HCT116 (cell line): Measurements from ENCODE around the gene TPSD1. TPM values are rescaled to one million over a fixed set of nuclear protein-coding genes. Genes with fewer than 3 reads are reported as not detected.

Experiments used
- ATAC-seq: fragments of 200-7000 bp; cut with Tn5 transposase; 2 replicates; pipeline ENCODE4 v1.9.1; 2020; ENCODE audit warnings: mild to moderate bottlenecking, moderate library complexity
- BruUV-seq: library from RNA; stranded (reverse); fragments of 400-500 nt; replicated peaks from 2 replicates; lab custom pipeline; 2021; lab: Mats Ljungman, UMichigan
- CTCF ChIA-PET: fragments of 300-600 bp; sonication (Branson Sonifier 250); formaldehyde crosslinking; loops from one replicate; lab custom pipeline; 2021; ENCODE audit warnings: antibody characterized with exemption; lab: Charles Lee
- POLR2A ChIA-PET: fragments of 300-600, 350-600 bp; sonication (Branson Sonifier 250); formaldehyde crosslinking; loops from one replicate; lab custom pipeline; 2021; ENCODE audit warnings: antibody characterized with exemption; lab: Charles Lee
- RAD21 ChIA-PET, 2 experiments: fragments of 300-600 bp; sonication (Branson Sonifier 250); formaldehyde crosslinking; loops; one replicate each; lab custom pipeline; 2023; ENCODE audit warnings: low total read pairs in 2 of 2; ENCODE audit not compliant: uncharacterized antibody in 2 of 2, unreplicated experiment in 2 of 2, low non-redundant PET in 1 of 2; lab: Charles Lee
- DNase-seq: peaks from one replicate; pipeline ENCODE4 v3.0.0-alpha.2; 2010; ENCODE audit warnings: low read depth, low spot score
- H2AFZ ChIP-seq: fragments of 200-600 bp; shearing (Covaris generic), sonication (generic); 2 replicates; pipeline ENCODE4 v1.6.1; 2017; ENCODE audit warnings: low read depth, mixed run types, mixed read lengths, antibody characterized with exemption, low read length; ENCODE audit not compliant: poor library complexity, severe bottlenecking
- H3K27ac ChIP-seq: 2 replicates; pipeline ENCODE4 v1.5.1; 2012; ENCODE audit warnings: low read depth, low read length
- H3K27me3 ChIP-seq: fragments of 200-600 bp; sonication (generic); 2 replicates; pipeline ENCODE4 v1.6.1; 2016; ENCODE audit warnings: mixed run types, low read length, mixed read lengths; ENCODE audit not compliant: insufficient read depth
- H3K36me3 ChIP-seq, 2 experiments: fragments of 200-500 bp in 1 of 2; fragments of 200-600 bp in 1 of 2; sonication (Bioruptor generic) in 1 of 2; sonication (generic) in 1 of 2; 2 replicates each; pipeline versions ENCODE4 v1.5.1 to v1.6.1; 2014 to 2016; ENCODE audit warnings: low read length in 2 of 2, inconsistent platforms in 1 of 2, mixed read lengths in 1 of 2, mixed run types in 1 of 2; ENCODE audit not compliant: insufficient read depth in 2 of 2, control insufficient read depth in 1 of 2
- H3K4me1 ChIP-seq, 2 experiments: fragments of 200-600 bp in 1 of 2; sonication (generic) in 1 of 2; 2 replicates each; pipeline versions ENCODE4 v1.5.1 to v1.6.1; 2012 to 2017; ENCODE audit warnings: low read length in 2 of 2, inconsistent platforms in 1 of 2, mild to moderate bottlenecking in 1 of 2, mixed read lengths in 1 of 2, mixed run types in 1 of 2, moderate library complexity in 1 of 2; ENCODE audit not compliant: insufficient read depth in 2 of 2, control insufficient read depth in 1 of 2
- H3K4me2 ChIP-seq: fragments of 200-600 bp; sonication (generic); 2 replicates; pipeline ENCODE4 v1.6.1; 2017; ENCODE audit warnings: mixed run types, low read length, mixed read lengths
- H3K4me3 ChIP-seq, 2 experiments: fragments of 200-600 bp in 1 of 2; sonication (generic) in 1 of 2; replicated peaks in 1 of 2; 2 replicates each; pipeline ENCODE4 v1.5.1; 2011 to 2016; ENCODE audit warnings: low read length in 2 of 2, control low read depth in 1 of 2, low read depth in 1 of 2, mild to moderate bottlenecking in 1 of 2, mixed read lengths in 1 of 2, mixed run types in 1 of 2
- H3K79me2 ChIP-seq: fragments of 200-600 bp; sonication (generic); 2 replicates; pipeline ENCODE4 v1.6.1; 2017; ENCODE audit warnings: mild to moderate bottlenecking, mixed run types, low read length, moderate library complexity, mixed read lengths; ENCODE audit not compliant: insufficient read depth
- H3K9ac ChIP-seq: fragments of 200-600 bp; sonication (generic); 2 replicates; pipeline ENCODE4 v1.6.1; 2016; ENCODE audit warnings: low read length, mixed read lengths
- H3K9me2 ChIP-seq: fragments of 200-600 bp; sonication (generic), shearing (Covaris generic); 2 replicates; pipeline ENCODE4 v1.6.1; 2017; ENCODE audit warnings: mixed run types, mild to moderate bottlenecking, moderate library complexity; ENCODE audit not compliant: insufficient read depth
- H3K9me3 ChIP-seq, 2 experiments: fragments of 200-500 bp in 1 of 2; fragments of 200-600 bp in 1 of 2; sonication (Bioruptor generic) in 1 of 2; sonication (generic) in 1 of 2; 2 replicates each; pipeline ENCODE4 v1.6.1; 2014 to 2017; ENCODE audit warnings: low read length in 2 of 2, mixed read lengths in 2 of 2, inconsistent platforms in 1 of 2, low read depth in 1 of 2, mild to moderate bottlenecking in 1 of 2, mixed run types in 1 of 2, moderate library complexity in 1 of 2; ENCODE audit not compliant: control insufficient read depth in 1 of 2, insufficient read depth in 1 of 2
- H4K20me1 ChIP-seq: fragments of 200-600 bp; sonication (generic), shearing (Covaris generic); 2 replicates; pipeline ENCODE4 v1.6.1; 2017; ENCODE audit warnings: mixed run types, mild to moderate bottlenecking, moderate library complexity; ENCODE audit not compliant: insufficient read depth
- EGR1 ChIP-seq: IDR thresholded peaks from 2 replicates; pipeline ENCODE4 v1.6.1; 2012; ENCODE audit warnings: low read depth
- ELF1 ChIP-seq: IDR thresholded peaks from 2 replicates; pipeline ENCODE4 v1.6.1; 2012; ENCODE audit warnings: low read depth, borderline replicate concordance
- EZH2 ChIP-seq: fragments of 200-600 bp; sonication (generic); IDR thresholded peaks from 2 replicates; pipeline ENCODE4 v1.6.1; 2017; ENCODE audit warnings: antibody characterized with exemption, mixed run types
- JUND ChIP-seq: IDR thresholded peaks from 2 replicates; pipeline ENCODE4 v1.6.1; 2012
- POLR2A ChIP-seq: IDR thresholded peaks from 2 replicates; pipeline ENCODE4 v1.7.0; 2011; ENCODE audit warnings: borderline replicate concordance; ENCODE audit not compliant: insufficient read depth, insufficient read length; ENCODE audit errors: extremely low read depth
- POLR2AphosphoS5 ChIP-seq: IDR thresholded peaks from 2 replicates; pipeline ENCODE4 v1.6.1; 2011; ENCODE audit warnings: mild to moderate bottlenecking, low read depth, low read length, moderate library complexity
- RAD21 ChIP-seq: IDR thresholded peaks from 2 replicates; pipeline ENCODE4 v1.6.1; 2012; ENCODE audit warnings: low read depth, mild to moderate bottlenecking
- SIN3A ChIP-seq: IDR thresholded peaks from 2 replicates; pipeline ENCODE4 v1.6.1; 2012; ENCODE audit warnings: low read depth
- SRF ChIP-seq: IDR thresholded peaks from 2 replicates; pipeline ENCODE4 v1.6.1; 2012; ENCODE audit warnings: low read depth
- ZFX ChIP-seq: fragments of 450-650 bp; IDR thresholded peaks from 2 replicates; pipeline ENCODE4 v1.6.1; 2017
- ZNF274 ChIP-seq: fragments of 200-500 bp; sonication (Bioruptor generic); IDR thresholded peaks from 2 replicates; pipeline ENCODE4 v1.6.1; 2014; ENCODE audit warnings: mild to moderate bottlenecking, low read depth, low read length, inconsistent platforms
- intact Hi-C: fragments of 100-400 bp; cut with micrococcal nuclease; formaldehyde crosslinking; loops from 2 replicates; pipeline ENCODE4 v1.10.0; 2022
- total RNA-seq: library from RNA; stranded (reverse); gene quantifications from one replicate; pipeline ENCODE4 v1.2.1, GENCODE V29; 2021; ENCODE audit not compliant: unreplicated experiment
- TF ChIP-seq, protein P1 (sequence below): IDR thresholded peaks from 2 replicates; pipeline ENCODE4 v1.6.1; 2012
- TF ChIP-seq, protein P2 (sequence below): IDR thresholded peaks from 2 replicates; pipeline ENCODE4 v1.6.1; 2012; ENCODE audit warnings: low read depth

Gene TPSD1
- total RNA-seq, 1 experiment from 2014 or later = not detected

DNA sequence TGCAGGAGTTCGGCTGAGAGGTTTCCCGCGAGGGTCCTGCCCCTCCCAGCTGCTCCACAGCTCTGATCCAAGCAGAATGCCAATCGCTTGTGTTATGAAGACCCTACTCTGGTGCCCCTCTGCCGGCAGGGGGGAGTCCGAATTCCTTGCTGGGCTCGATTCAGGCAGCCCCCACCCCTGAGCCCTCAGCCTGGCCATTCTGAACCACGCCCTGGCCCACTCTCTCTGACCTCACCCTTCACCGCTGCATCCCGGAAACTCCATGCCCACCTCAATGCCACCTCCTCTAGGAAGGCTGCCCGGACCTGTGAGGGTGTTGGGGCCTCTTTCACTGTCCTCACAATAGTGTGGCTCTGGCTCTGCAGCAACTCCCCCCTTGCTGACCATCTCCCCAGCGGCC is 45.7 kb downstream of the TPSD1 start (continued):
- TF ChIP-seq RAD21 (no peak), SRF (no peak), POLR2AphosphoS5 (no peak), ZNF274 (no peak), ELF1 (no peak), EGR1 (no peak), JUND (no peak), SIN3A (no peak), EZH2 (no peak)
- TF ChIP-seq, protein P1, sequence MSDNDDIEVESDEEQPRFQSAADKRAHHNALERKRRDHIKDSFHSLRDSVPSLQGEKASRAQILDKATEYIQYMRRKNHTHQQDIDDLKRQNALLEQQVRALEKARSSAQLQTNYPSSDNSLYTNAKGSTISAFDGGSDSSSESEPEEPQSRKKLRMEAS = no peak

DNA sequence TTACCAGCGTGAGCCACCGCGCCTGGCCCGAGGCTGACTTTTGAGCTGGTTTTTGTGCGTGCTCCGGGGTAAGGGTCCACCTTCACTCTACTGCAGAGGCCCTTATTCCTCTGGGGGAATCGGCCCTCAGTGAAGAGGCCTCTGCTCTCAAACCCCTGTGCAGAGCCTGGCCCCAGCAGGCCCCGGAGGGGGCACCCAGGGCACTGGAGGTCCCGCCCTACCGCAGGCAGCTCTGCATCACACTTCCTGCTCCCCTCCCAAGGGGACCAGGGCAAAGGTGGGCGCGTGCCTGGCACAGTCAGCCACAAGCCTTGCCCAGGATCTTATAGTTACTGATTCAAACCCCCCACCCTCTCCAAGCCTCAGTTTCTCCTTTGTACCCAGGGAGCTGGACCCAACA is 50.0 kb downstream of the TPSD1 start:
- Histone ChIP-seq H3K27me3 (no peaks in the 10 kb centered on the region), H3K4me3 (no peak overlapping the region), H2AFZ (no peak overlapping the region), H3K4me1 (peaks cover 36 to 76% of the 10 kb centered on the region in 2 experiments), H3K36me3 (no peaks in the 10 kb centered on the region), H3K9me3 (no peaks in the 10 kb centered on the region), H3K4me2 (peak overlapping the region; percentile 31), H3K9me2 (no peaks in the 10 kb centered on the region), H4K20me1 (peaks cover 7% of the 10 kb centered on the region; the same call in 1 of the 2 replicates), H3K27ac (peak overlapping the region; percentile 40), H3K79me2 (peaks cover 10% of the 10 kb centered on the region), H3K9ac (peak overlapping the region; percentile 35; the same call in 1 of the 2 replicates)
- RAD21 ChIA-PET = no interaction called here
- POLR2A ChIA-PET = interaction anchor here (1.0 kb wide), 1 partner anchor 9 kb away, joined by 6 read pairs; no protein-coding TSS in a partner anchor
- BruUV-seq = no TSS peak
- intact Hi-C loops = no loop called here
- ATAC-seq = no peak
- CTCF ChIA-PET = interaction anchor here (1.5 kb wide), 1 partner anchor 9 kb away, joined by 6 read pairs; no protein-coding TSS in a partner anchor
- TF ChIP-seq POLR2A (no peak), EGR1 (no peak), ZFX (no peak), ZNF274 (no peak)
- TF ChIP-seq, protein P2, sequence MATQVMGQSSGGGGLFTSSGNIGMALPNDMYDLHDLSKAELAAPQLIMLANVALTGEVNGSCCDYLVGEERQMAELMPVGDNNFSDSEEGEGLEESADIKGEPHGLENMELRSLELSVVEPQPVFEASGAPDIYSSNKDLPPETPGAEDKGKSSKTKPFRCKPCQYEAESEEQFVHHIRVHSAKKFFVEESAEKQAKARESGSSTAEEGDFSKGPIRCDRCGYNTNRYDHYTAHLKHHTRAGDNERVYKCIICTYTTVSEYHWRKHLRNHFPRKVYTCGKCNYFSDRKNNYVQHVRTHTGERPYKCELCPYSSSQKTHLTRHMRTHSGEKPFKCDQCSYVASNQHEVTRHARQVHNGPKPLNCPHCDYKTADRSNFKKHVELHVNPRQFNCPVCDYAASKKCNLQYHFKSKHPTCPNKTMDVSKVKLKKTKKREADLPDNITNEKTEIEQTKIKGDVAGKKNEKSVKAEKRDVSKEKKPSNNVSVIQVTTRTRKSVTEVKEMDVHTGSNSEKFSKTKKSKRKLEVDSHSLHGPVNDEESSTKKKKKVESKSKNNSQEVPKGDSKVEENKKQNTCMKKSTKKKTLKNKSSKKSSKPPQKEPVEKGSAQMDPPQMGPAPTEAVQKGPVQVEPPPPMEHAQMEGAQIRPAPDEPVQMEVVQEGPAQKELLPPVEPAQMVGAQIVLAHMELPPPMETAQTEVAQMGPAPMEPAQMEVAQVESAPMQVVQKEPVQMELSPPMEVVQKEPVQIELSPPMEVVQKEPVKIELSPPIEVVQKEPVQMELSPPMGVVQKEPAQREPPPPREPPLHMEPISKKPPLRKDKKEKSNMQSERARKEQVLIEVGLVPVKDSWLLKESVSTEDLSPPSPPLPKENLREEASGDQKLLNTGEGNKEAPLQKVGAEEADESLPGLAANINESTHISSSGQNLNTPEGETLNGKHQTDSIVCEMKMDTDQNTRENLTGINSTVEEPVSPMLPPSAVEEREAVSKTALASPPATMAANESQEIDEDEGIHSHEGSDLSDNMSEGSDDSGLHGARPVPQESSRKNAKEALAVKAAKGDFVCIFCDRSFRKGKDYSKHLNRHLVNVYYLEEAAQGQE = no peak
- DNase-seq = no peak
